Stimulated activated CD4-positive, alpha-beta T cell treated with anti-CD3 and anti-CD28 coated beads, Interleukin-12 subunit alpha, Interleukin-12 subunit beta, amount 100 ng/mL, for 48 hours (primary cell): ENCODE results near the gene SVOPL.
A peak's percentile ranks its signal among the peaks of the same experiment; 100 is the strongest.

ENCODE experiments used
- DNase-seq, 3 donors: peaks; one replicate each; pipeline ENCODE4 v3.0.0-alpha.2; 2020; ENCODE audit warnings: low read depth in 2 of 3, low spot score in 1 of 3

Gene SVOPL

DNA sequence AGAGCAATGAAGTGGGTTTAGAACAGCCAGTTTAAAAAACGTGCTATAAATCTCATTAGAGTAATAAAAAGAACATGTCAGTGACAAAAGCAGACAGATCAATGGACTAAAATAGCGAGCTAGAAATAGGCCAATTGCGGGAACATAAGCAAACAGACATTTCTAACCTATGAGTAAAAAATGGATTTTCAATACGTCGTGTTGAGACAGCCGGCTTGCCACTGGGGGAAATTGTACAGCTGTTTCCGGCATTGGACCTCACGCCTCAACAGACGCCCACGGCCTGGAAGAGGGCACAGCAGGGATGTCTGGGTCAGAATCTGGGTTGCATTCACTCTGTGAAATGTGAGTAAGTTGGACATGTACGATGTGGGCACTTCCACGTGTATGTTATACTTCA lies 92.9 kb downstream of the SVOPL start:
- peak in 1 of 3 donors; percentile 16 for DNase-seq

DNA sequence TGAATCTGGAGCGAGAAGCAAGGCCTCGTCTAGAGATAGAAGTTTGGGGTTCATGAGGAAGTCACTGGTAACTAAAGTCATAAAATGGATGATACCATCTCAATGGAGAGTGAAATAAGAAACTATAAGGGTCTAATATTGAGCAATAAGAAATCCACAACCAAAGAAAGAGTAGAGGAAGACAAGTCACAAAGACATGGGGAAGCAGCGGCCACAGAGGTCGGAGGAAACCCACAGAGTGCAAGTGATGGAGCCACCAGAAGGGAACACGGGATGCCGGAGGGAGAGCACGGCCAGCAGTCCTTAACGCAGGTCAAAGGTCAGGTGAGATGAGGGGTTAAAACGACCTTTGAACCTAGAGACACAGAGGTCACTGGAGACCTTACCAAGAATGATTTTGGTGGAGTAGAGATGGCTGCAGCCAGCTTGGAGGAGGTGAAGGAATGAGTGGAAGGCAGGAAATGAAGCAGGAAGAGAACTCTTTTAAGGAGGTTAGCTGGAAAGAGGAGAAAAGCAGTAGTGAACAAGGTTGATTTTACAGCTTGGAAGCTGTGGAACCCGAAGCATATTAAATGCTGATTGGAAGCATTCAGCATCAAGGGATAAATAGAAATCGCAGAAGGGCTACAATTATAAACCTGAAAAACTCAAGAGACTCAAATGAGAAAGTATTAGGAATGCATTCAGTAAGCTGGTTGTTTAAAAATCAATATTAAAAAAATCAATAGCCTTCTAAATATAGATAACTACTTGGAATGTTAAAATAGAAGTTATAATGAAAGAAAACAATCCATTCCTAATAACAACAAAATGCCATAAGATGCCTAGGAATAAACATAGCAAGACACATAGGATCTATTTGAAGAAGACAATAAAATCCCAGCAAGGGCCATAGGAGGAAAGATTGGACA lies 93.7 kb downstream of the SVOPL start:
- DNase-seq, result no peak

DNA sequence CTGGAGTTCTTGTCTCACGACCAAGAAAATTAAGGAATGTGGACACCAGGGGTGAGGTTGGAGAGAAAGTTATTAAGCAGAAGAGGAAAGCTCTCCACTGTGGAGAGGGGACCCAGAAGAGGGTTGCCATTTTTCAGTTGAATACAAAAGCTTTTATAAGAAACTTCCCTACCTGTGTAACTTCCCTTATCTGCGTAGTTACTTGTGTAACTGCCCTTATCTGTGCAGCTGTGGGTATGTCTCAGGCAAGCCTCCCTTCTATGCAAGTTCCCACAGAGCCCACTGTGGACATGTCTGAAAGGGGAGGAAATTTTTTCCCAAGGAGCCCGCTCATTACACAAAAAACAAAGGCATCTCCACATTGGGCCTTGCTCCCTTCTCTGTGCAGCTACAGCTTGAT lies 94.9 kb downstream of the SVOPL start:
- DNase-seq, result no peak

DNA sequence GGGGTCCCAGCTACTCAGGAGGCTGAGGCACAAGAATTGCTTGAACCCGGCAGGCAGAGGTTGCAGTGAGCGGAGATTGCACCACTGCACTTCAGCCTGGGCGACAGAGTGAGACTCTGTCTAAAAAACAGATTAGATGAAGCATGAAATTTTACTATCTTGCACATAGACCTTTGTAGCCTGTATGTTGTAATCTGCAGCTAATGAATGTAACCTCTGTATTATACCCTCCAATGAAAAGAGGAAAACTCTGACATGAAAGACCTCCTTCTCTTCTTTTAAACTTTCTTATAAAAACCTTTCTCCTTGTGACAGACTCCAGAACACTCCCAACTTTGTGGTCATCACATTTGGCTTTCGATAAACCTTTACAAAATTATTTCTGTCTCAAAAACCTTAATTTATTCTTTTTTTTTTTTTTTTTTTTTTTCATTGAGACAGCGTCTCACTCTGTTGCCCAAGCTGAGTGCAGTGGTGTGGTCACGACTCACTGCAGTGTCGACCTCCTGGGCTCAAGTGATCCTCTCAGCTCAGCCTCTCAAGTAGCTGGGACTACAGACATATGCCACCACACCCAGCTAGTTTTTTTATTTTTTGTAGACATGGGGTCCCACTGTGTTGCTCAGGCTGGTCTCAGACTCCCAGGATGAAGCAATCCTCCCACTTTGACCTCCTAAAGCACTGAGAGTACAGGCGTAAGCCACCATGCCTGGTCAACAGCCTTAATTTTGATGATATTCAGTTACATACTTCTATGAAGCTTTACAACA lies 97.4 kb downstream of the SVOPL start:
- DNase-seq, result no peak

GRCh38 chr7:138602451-138602850 lies 98.7 kb downstream of the SVOPL start:
- DNase-seq, result no peak

GRCh38 chr7:138595454-138595853 lies 105.7 kb downstream of the SVOPL start:
- no peak for DNase-seq

- no peak for DNase-seq
These were observed 111.0 kb downstream of the SVOPL start for GRCh38 chr7:138590154-138590553.

GRCh38 chr7:138588986-138589385 lies 112.2 kb downstream of the SVOPL start:
- DNase-seq, result no peak

DNA sequence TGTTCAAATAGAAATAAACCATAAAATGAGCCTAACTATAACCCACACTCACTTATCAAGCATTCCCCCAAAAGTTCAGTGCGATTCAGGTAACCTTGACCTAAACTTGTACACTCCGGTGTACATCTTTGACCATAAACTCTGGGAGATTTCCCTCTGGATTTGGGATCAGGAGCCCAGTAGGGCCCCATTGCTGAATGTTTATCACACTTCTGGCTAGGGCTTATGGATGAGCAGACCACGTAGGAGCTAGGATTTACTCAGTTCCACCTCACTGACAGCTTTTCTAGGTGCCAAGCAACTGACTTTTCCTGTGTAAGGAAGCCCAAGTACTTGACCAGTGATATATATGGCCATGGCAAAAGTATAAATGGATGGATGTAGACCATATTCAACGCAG lies 113.7 kb downstream of the SVOPL start:
- DNase-seq, result no peak

DNA sequence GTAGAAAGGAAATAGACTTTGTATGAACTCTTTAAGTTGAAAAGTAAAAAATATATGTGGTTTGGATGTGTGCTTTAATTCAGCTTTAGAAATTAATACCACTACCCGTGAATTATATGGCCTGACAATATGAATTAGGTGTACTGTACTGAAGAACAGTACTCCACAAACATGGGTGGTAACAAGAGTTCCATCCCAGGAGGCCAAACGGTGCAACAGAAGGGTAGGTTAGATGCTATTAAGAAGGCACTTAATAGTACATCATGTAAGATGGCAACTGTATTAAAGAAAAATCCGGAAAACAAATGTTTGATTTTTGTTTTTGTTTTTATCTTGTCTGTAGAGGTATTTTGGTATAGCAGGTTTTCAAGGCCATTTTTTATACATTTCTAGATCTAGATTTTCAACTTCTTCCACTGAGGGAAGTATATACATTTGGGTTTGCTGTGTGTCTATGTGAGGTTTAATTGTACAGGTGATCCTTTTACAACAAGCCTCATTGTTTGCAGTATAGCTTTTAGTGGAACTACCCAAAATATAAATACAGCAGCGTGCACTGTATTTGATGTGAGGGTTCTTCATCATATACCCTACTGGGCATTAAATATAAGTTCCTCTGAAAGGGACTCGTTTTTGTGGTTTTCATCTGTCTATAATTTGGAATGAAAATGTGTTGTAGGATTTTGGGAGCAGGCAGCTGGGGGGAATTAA lies 115.7 kb downstream of the SVOPL start:
- DNase-seq, result no peak

- no peak for DNase-seq
These were observed 116.5 kb downstream of the SVOPL start for GRCh38 chr7:138584696-138585095.

GRCh38 chr7:138584283-138584682 lies 116.9 kb downstream of the SVOPL start:
- no peak for DNase-seq

GRCh38 chr7:138581065-138581464 lies 120.1 kb downstream of the SVOPL start:
- DNase-seq, result no peak

DNA sequence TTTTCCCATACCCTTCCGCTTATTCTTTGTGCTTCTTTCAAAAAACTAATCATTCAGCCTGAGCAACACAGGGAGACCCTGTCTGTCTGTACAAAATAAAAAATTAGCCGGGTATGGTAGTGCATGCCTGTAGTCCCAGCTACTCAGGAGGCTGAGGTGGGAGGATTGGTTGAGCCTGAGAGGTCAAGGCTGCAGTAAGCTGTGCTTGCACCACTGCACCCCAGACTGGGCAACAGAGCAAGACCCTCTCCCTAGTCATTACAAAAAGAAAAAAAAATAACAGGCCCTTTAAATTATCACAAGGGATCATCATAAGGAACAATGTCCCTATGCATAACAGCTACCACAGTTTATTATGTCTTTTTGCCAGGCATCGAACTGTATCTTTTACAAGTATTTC lies 121.5 kb downstream of the SVOPL start:
- DNase-seq, result no peak

DNA sequence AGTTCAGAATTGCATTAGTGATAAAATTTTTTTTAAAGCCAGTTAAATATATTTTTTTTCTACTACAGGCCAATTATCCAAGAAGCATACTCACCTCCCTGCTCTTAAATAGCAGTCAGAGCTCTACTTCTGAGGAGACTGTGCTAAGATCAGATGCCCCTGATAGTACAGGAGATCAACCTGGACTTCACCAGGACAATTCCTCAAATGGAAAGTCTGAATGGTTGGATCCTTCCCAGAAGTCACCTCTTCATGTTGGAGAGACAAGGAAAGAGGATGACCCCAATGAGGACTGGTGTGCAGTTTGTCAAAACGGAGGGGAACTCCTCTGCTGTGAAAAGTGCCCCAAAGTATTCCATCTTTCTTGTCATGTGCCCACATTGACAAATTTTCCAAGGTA lies 122.0 kb downstream of the SVOPL start:
- no peak for DNase-seq

GRCh38 chr7:138575897-138576428 lies 125.2 kb downstream of the SVOPL start:
- DNase-seq, result no peak

DNA sequence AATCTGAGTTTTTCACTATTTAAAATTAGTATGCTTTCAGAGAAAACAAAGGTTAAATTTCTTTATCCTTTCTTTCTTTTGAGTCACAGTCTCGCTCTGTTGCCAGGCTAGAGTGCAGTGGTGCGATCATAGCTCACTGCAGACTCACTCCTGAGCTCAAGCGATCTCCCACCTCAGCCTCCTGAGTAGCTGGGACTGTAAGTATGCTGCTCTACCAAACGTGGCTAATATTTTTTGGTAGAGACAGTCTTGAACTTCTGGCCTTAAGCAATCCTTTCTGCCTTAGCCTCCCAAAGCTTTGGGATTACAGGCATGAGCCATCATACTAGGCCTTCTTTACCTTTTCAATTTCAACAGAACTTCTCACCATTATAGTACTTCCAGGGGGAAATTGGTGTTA lies 127.4 kb downstream of the SVOPL start:
- DNase-seq, result no peak

- no peak for DNase-seq
These were observed 130.4 kb downstream of the SVOPL start for GRCh38 chr7:138570715-138571114.

DNA sequence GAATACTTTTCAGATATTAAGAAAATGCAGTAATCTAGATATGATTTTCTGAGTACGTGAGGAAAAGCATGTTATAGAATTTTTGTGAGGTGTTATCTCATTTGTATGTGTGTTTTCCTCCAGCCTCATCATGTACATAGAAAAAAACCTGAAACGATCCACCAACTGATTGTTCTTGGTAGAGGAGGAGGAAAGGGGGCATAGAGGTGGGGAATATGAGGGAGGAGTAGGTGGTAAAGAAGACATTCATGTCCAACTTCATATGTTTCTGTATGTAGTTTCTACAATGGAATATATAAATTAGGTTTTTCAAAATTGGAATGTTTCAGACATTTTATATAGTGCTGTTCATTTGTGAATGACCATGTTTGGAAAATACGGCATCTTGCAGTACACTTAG lies 131.7 kb downstream of the SVOPL start:
- no peak for DNase-seq

- no peak for DNase-seq
These were observed 132.5 kb downstream of the SVOPL start for GRCh38 chr7:138568655-138569054.

DNA sequence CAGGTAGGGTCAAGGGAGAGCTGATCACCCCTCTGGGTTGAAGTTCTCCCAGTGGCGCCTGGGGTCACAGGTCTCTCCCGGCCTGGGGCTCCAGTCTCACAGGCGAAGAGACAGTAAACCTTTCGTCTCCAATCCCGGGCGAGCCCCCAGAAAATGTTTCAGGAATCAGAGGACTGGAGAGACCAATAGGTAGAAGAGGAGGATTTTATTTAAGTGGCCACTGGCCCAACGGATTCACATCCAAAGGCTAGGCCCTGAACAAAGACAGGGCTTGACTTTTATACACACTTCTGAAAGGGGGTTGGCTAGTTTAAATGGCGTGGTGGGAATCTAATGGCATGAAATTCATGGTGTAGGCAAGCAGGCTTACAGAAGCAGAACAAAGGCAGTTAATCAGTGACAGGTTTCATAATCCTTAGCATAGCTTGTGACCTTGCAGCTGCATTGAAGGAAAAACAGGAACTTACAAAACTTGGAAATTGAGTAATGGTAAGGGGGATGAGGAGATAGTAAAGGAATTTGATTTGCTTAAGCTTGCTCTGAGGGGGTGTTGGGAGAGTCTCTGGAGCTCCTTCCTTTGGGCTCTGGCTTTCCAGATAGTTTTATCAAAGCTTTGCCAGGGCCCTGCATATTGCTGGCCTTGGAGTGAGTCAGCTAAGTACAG lies 135.6 kb downstream of the SVOPL start:
- no peak for DNase-seq
